Measurements from ENCODE around the gene U2AF2. TPM values are rescaled to one million over a fixed set of nuclear protein-coding genes. Genes with fewer than 3 reads are reported as not detected.

Gene U2AF2
- 107 and 272 TPM in 2 replicates for total RNA-seq (2014; rRNA removed; shearing (Covaris generic); ENCODE audit: low replicate concordance)

GRCh38 chr19:55654868-55655647 is at the start of gene U2AF2:
Gene U2AF2, plus strand, starts transcription at chr19:55655035. Its CDS starts 70 bp downstream, at chr19:55655105.
- Histone ChIP-seq H2AFZ (ENCODE audit: low read length) (0 out of 2 replicates have a peak within 1 kb of the TSS, but pooled peaks have one; percentile 53), H3K4me2 (ENCODE audit: low read depth, low read length, poor library complexity, severe bottlenecking) (peak within 1 kb of the TSS; percentile 95)

GRCh38 chr19:55605207-55605636 is 49.6 kb upstream of the U2AF2 start:
- no peaks in the 10 kb centered on the region for H3K27me3 ChIP-seq (ENCODE audit: low read length)
- H4K20me1 ChIP-seq (ENCODE audit: insufficient read depth, low read depth, low read length): peaks cover 6% of the 10 kb centered on the region
- H3K4me2 ChIP-seq (ENCODE audit: low read depth, low read length, poor library complexity, severe bottlenecking): peak overlapping the region; percentile 75
- no peaks in the 10 kb centered on the region for H3K9me3 ChIP-seq (ENCODE audit: low read length)
- peaks cover 44% of the 10 kb centered on the region for H3K79me2 ChIP-seq (ENCODE audit: low read length)
- peaks cover 24% of the 10 kb centered on the region for H3K36me3 ChIP-seq (ENCODE audit: insufficient read depth, low read length)
- peak overlapping the region; percentile 89 for H3K9ac ChIP-seq (ENCODE audit: low read length)
- peak; percentile 100 for DNase-seq
- no peak overlapping the region for H2AFZ ChIP-seq (ENCODE audit: low read length)
- H3K4me1 ChIP-seq (ENCODE audit: low read length): peaks cover 28% of the 10 kb centered on the region
- peak overlapping the region; percentile 75 for H3K4me3 ChIP-seq (ENCODE audit: low read length)
- peak overlapping the region; percentile 87 for H3K27ac ChIP-seq (ENCODE audit: low read length)
- H3K9me2 ChIP-seq (replicated peaks; ENCODE audit: insufficient read depth, low read length): no peaks in the 10 kb centered on the region

More at GRCh38 chr19:55654868-55655647, at the start of gene U2AF2:
- peaks cover 41% of the 10 kb centered on the region for H3K36me3 ChIP-seq (ENCODE audit: insufficient read depth, low read length)
- peaks cover 27% of the 10 kb centered on the region for H3K4me1 ChIP-seq (ENCODE audit: low read length)
- no peaks in the 10 kb centered on the region for H3K27me3 ChIP-seq (ENCODE audit: low read length)
- H3K79me2 ChIP-seq (ENCODE audit: low read length): peaks cover 52% of the 10 kb centered on the region
- peak; percentile 99 for DNase-seq
- H3K9ac ChIP-seq (ENCODE audit: low read length): peak within 1 kb of the TSS; percentile 95
- H3K4me3 ChIP-seq (ENCODE audit: low read length): peak within 1 kb of the TSS; percentile 78
- no peaks in the 10 kb centered on the region for H3K9me2 ChIP-seq (replicated peaks; ENCODE audit: insufficient read depth, low read length)
- H3K27ac ChIP-seq (ENCODE audit: low read length): peak within 1 kb of the TSS; percentile 95
- H3K9me3 ChIP-seq (ENCODE audit: low read length): no peaks in the 10 kb centered on the region
- H4K20me1 ChIP-seq (ENCODE audit: insufficient read depth, low read depth, low read length): peaks cover 44% of the 10 kb centered on the region

- DNase-seq: peak; percentile 92
- H3K9ac ChIP-seq (ENCODE audit: low read length): peak within 1 kb of the TSS; percentile 89
- peaks cover 23% of the 10 kb centered on the region for H3K4me1 ChIP-seq (ENCODE audit: low read length)
- H3K27ac ChIP-seq (ENCODE audit: low read length): peak within 1 kb of the TSS; percentile 87
- no peaks in the 10 kb centered on the region for H3K27me3 ChIP-seq (ENCODE audit: low read length)
- peaks cover 50% of the 10 kb centered on the region for H3K79me2 ChIP-seq (ENCODE audit: low read length)
- no peaks in the 10 kb centered on the region for H3K9me2 ChIP-seq (replicated peaks; ENCODE audit: insufficient read depth, low read length)
- no peaks in the 10 kb centered on the region for H3K9me3 ChIP-seq (ENCODE audit: low read length)
- peak within 1 kb of the TSS; percentile 75 for H3K4me3 ChIP-seq (ENCODE audit: low read length)
- H3K4me2 ChIP-seq (ENCODE audit: low read depth, low read length, poor library complexity, severe bottlenecking): peak within 1 kb of the TSS; percentile 75
- peak within 1 kb of the TSS; percentile 30; the same call in 1 of the 2 replicates for H2AFZ ChIP-seq (ENCODE audit: low read length)
- H3K36me3 ChIP-seq (ENCODE audit: insufficient read depth, low read length): peaks cover 24% of the 10 kb centered on the region
- peaks cover 11% of the 10 kb centered on the region for H4K20me1 ChIP-seq (ENCODE audit: insufficient read depth, low read depth, low read length)
Observed at GRCh38 chr19:55605637-55606470, 49.0 kb upstream of the U2AF2 start, which contains the start of gene ZNF865. Gene ZNF865, plus strand, starts transcription at chr19:55605647. Its CDS starts 7,972 bp downstream, at chr19:55613619.

GRCh38 chr19:55606471-55606787 is 48.4 kb upstream of the U2AF2 start:
- H4K20me1 ChIP-seq (ENCODE audit: insufficient read depth, low read depth, low read length): peaks cover 13% of the 10 kb centered on the region
- H3K36me3 ChIP-seq (ENCODE audit: insufficient read depth, low read length): peaks cover 24% of the 10 kb centered on the region
- no peaks in the 10 kb centered on the region for H3K27me3 ChIP-seq (ENCODE audit: low read length)
- H2AFZ ChIP-seq (ENCODE audit: low read length): no peak overlapping the region
- H3K79me2 ChIP-seq (ENCODE audit: low read length): peaks cover 56% of the 10 kb centered on the region
- peaks cover 21% of the 10 kb centered on the region for H3K4me1 ChIP-seq (ENCODE audit: low read length)
- H3K9ac ChIP-seq (ENCODE audit: low read length): peak overlapping the region; percentile 89
- peak overlapping the region; percentile 87; the same call in 1 of the 2 replicates for H3K27ac ChIP-seq (ENCODE audit: low read length)
- H3K9me3 ChIP-seq (ENCODE audit: low read length): no peaks in the 10 kb centered on the region
- H3K4me3 ChIP-seq (ENCODE audit: low read length): peak overlapping the region; percentile 75
- peak overlapping the region; percentile 75 for H3K4me2 ChIP-seq (ENCODE audit: low read depth, low read length, poor library complexity, severe bottlenecking)
- no peaks in the 10 kb centered on the region for H3K9me2 ChIP-seq (replicated peaks; ENCODE audit: insufficient read depth, low read length)
- no peak for DNase-seq

- Histone ChIP-seq H3K9me2 (replicated peaks; ENCODE audit: insufficient read depth, low read length) (no peaks in the 10 kb centered on the region), H3K9me3 (ENCODE audit: low read length) (no peaks in the 10 kb centered on the region), H2AFZ (ENCODE audit: low read length) (no peak overlapping the region), H3K27ac (ENCODE audit: low read length) (no peak overlapping the region), H3K4me2 (ENCODE audit: low read depth, low read length, poor library complexity, severe bottlenecking) (peak overlapping the region; percentile 75), H3K27me3 (ENCODE audit: low read length) (no peaks in the 10 kb centered on the region), H4K20me1 (ENCODE audit: insufficient read depth, low read depth, low read length) (peaks cover 13% of the 10 kb centered on the region), H3K36me3 (ENCODE audit: insufficient read depth, low read length) (peaks cover 24% of the 10 kb centered on the region), H3K4me1 (ENCODE audit: low read length) (peaks cover 25% of the 10 kb centered on the region), H3K79me2 (ENCODE audit: low read length) (peaks cover 60% of the 10 kb centered on the region), H3K9ac (ENCODE audit: low read length) (peak overlapping the region; percentile 89), H3K4me3 (ENCODE audit: low read length) (peak overlapping the region; percentile 75)
- DNase-seq: no peak
Observed at GRCh38 chr19:55606817-55607216, 48.0 kb upstream of the U2AF2 start.

- Histone ChIP-seq H4K20me1 (ENCODE audit: insufficient read depth, low read depth, low read length) (peaks cover 18% of the 10 kb centered on the region), H3K9me2 (replicated peaks; ENCODE audit: insufficient read depth, low read length) (no peaks in the 10 kb centered on the region), H3K27ac (ENCODE audit: low read length) (no peak overlapping the region), H3K36me3 (ENCODE audit: insufficient read depth, low read length) (peaks cover 24% of the 10 kb centered on the region), H2AFZ (ENCODE audit: low read length) (no peak overlapping the region), H3K9ac (ENCODE audit: low read length) (no peak overlapping the region), H3K79me2 (ENCODE audit: low read length) (peaks cover 73% of the 10 kb centered on the region), H3K4me2 (ENCODE audit: low read depth, low read length, poor library complexity, severe bottlenecking) (no peak overlapping the region), H3K4me1 (ENCODE audit: low read length) (peaks cover 25% of the 10 kb centered on the region), H3K4me3 (ENCODE audit: low read length) (no peak overlapping the region), H3K9me3 (ENCODE audit: low read length) (no peaks in the 10 kb centered on the region), H3K27me3 (ENCODE audit: low read length) (no peaks in the 10 kb centered on the region)
- no peak for DNase-seq
Observed at GRCh38 chr19:55609326-55609725, 45.5 kb upstream of the U2AF2 start.

GRCh38 chr19:55611300-55611982 is 43.4 kb upstream of the U2AF2 start:
- H3K27me3 ChIP-seq (ENCODE audit: low read length): no peaks in the 10 kb centered on the region
- H3K9ac ChIP-seq (ENCODE audit: low read length): no peak overlapping the region
- H3K4me1 ChIP-seq (ENCODE audit: low read length): peaks cover 15% of the 10 kb centered on the region
- H3K36me3 ChIP-seq (ENCODE audit: insufficient read depth, low read length): peaks cover 24% of the 10 kb centered on the region
- no peak overlapping the region for H3K4me2 ChIP-seq (ENCODE audit: low read depth, low read length, poor library complexity, severe bottlenecking)
- peaks cover 64% of the 10 kb centered on the region for H3K79me2 ChIP-seq (ENCODE audit: low read length)
- DNase-seq: no peak
- H3K27ac ChIP-seq (ENCODE audit: low read length): no peak overlapping the region
- no peak overlapping the region for H3K4me3 ChIP-seq (ENCODE audit: low read length)
- no peaks in the 10 kb centered on the region for H3K9me2 ChIP-seq (replicated peaks; ENCODE audit: insufficient read depth, low read length)
- no peaks in the 10 kb centered on the region for H3K9me3 ChIP-seq (ENCODE audit: low read length)
- peaks cover 18% of the 10 kb centered on the region for H4K20me1 ChIP-seq (ENCODE audit: insufficient read depth, low read depth, low read length)
- no peak overlapping the region for H2AFZ ChIP-seq (ENCODE audit: low read length)
